ENCODE results near the gene MAOB. TPM values are rescaled to one million over a fixed set of nuclear protein-coding genes. Genes with fewer than 3 reads are reported as not detected.

Gene MAOB
- total and polyA plus RNA-seq, 10 of the 15 experiments (the other 5 are each of a cell fraction or from before 2014, with no cell fraction given), result 0.21 TPM; not detected in 9

GRCh38 chrX:43813898-43814297 lies 68.4 kb downstream of the MAOB start (continued):
- TF ChIP-seq, protein P1, sequence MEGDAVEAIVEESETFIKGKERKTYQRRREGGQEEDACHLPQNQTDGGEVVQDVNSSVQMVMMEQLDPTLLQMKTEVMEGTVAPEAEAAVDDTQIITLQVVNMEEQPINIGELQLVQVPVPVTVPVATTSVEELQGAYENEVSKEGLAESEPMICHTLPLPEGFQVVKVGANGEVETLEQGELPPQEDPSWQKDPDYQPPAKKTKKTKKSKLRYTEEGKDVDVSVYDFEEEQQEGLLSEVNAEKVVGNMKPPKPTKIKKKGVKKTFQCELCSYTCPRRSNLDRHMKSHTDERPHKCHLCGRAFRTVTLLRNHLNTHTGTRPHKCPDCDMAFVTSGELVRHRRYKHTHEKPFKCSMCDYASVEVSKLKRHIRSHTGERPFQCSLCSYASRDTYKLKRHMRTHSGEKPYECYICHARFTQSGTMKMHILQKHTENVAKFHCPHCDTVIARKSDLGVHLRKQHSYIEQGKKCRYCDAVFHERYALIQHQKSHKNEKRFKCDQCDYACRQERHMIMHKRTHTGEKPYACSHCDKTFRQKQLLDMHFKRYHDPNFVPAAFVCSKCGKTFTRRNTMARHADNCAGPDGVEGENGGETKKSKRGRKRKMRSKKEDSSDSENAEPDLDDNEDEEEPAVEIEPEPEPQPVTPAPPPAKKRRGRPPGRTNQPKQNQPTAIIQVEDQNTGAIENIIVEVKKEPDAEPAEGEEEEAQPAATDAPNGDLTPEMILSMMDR (IDR thresholded peaks at IDR 0.05 in 2 of 3, conservative IDR thresholded peaks at IDR 0.05 in 1 of 3; ENCODE audit: control insufficient read depth in 2 of 3, extremely low read depth in 1 of 3, insufficient read depth in 1 of 3, low read depth in 3 of 3, low read length in 3 of 3), result no peak; a peak in 1 of 6 replicates
- TF ChIP-seq TCF3 (IDR thresholded peaks at IDR 0.05; ENCODE audit: borderline replicate concordance, insufficient read depth, low read depth, low read length) (no peak), IKZF1 (conservative IDR thresholded peaks at IDR 0.05) (no peak), GATAD2B (conservative IDR thresholded peaks at IDR 0.05; ENCODE audit: low read depth) (no peak), RUNX3 (IDR thresholded peaks at IDR 0.05; ENCODE audit: low read length) (no peak), GABPA (IDR thresholded peaks at IDR 0.05; ENCODE audit: low read depth) (no peak), KAT2A (conservative IDR thresholded peaks at IDR 0.05; ENCODE audit: control insufficient read depth, low read depth, low read length) (no peak), EP300 (IDR thresholded peaks at IDR 0.05; ENCODE audit: borderline replicate concordance in 1 of 2, control insufficient read depth in 1 of 2, low read depth in 2 of 2, low read length in 2 of 2) (no peak)
- TF ChIP-seq, protein P2, sequence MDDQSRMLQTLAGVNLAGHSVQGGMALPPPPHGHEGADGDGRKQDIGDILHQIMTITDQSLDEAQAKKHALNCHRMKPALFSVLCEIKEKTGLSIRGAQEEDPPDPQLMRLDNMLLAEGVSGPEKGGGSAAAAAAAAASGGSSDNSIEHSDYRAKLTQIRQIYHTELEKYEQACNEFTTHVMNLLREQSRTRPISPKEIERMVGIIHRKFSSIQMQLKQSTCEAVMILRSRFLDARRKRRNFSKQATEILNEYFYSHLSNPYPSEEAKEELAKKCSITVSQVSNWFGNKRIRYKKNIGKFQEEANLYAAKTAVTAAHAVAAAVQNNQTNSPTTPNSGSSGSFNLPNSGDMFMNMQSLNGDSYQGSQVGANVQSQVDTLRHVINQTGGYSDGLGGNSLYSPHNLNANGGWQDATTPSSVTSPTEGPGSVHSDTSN (IDR thresholded peaks at IDR 0.05; ENCODE audit: insufficient replicate concordance, low read depth, low read length), result no peak

DNA sequence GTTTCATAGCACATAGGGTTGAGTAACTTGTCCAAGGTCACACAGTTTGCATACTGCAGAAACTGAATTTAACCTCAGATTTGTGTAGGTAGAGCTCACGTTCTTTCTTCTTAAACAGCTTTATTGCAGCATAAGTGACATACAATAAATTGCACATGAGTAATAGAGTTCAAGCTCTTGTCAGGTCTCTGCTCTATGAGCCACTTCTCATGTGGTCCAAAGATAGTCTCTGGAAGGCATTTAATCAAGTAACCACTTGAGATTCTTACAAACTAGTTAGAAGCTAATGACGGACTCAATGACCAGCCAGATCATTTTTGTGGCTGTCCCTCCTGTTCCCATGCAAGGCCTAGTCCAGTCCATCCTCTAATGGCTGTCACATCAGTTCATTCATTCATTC lies 68.9 kb downstream of the MAOB start:
- ChIA-PET CTCF (interaction anchor here (1.5 kb wide), 1 partner anchor 430 kb away, joined by 4 read pairs; no protein-coding TSS in a partner anchor), POLR2A (no interaction called here), SMC1A (ENCODE audit: uncharacterized antibody, unreplicated experiment) (interaction anchor here (0.6 to 1.0 kb wide), 2 partner anchors 24 to 67 kb away, joined by 3 read pairs; no protein-coding TSS in a partner anchor), RAD21 (ENCODE audit: unreplicated experiment) (no interaction called here)
- DNase-seq (ENCODE audit: low read depth, low spot score) (no peak), ATAC-seq (no peak), FAIRE-seq (no peak)
- H3K27ac ChIP-seq (ENCODE audit: control insufficient read depth, insufficient read depth), result no peak overlapping the region
- intact Hi-C loops (cut with micrococcal nuclease; ENCODE audit: unreplicated experiment), result no loop called here
- H3K79me2 ChIP-seq (ENCODE audit: control insufficient read depth, insufficient read depth, low read length), result no peaks in the 10 kb centered on the region
- no peak overlapping the region for H3K4me2 ChIP-seq (ENCODE audit: control insufficient read depth, insufficient read depth)
- no peak overlapping the region for H2AFZ ChIP-seq (ENCODE audit: control insufficient read depth, low read depth, low read length)
- no peaks in the 10 kb centered on the region for H3K4me1 ChIP-seq (ENCODE audit: control insufficient read depth, insufficient read depth, low read length)
- no peak overlapping the region for H3K9ac ChIP-seq (ENCODE audit: control insufficient read depth, insufficient read depth, low read length)
- no peaks in the 10 kb centered on the region for H4K20me1 ChIP-seq (ENCODE audit: control insufficient read depth, insufficient read depth)
- 0% methylated on average over 2 of the region's 2 CpGs for WGBS (ENCODE audit: insufficient coverage, insufficient replicate concordance, low lambda C conversion rate, missing lambda C conversion rate)
- in situ Hi-C loops (cut with MboI), result no loop called here
- no peak overlapping the region for H3K4me3 ChIP-seq
- BruUV-seq (replicated peaks), result no TSS peak
- H3K27me3 ChIP-seq (replicated peaks in 1 of 2; ENCODE audit: control insufficient read depth in 2 of 2, insufficient read depth in 2 of 2, low read length in 1 of 2), result no peaks in the 10 kb centered on the region; a peak in 1 of 4 replicates
- H3K9me3 ChIP-seq (replicated peaks; ENCODE audit: control insufficient read depth, insufficient read depth, low read length), result no peaks in the 10 kb centered on the region
- no peaks in the 10 kb centered on the region for H3K36me3 ChIP-seq (ENCODE audit: control insufficient read depth in 2 of 2, insufficient read depth in 2 of 2, low read length in 1 of 2)
- TF ChIP-seq NFXL1 (IDR thresholded peaks at IDR 0.05; ENCODE audit: borderline replicate concordance) (no peak), ZNF622 (IDR thresholded peaks at IDR 0.05) (no peak), HDAC6 (IDR thresholded peaks at IDR 0.05; ENCODE audit: unreplicated experiment) (no peak), KDM1A (IDR thresholded peaks at IDR 0.05; ENCODE audit: borderline replicate concordance) (no peak), CREM (IDR thresholded peaks at IDR 0.05; ENCODE audit: low read depth) (no peak), EP300 (IDR thresholded peaks at IDR 0.05; ENCODE audit: borderline replicate concordance in 1 of 2, control insufficient read depth in 1 of 2, low read depth in 2 of 2, low read length in 2 of 2) (no peak), DPF2 (IDR thresholded peaks at IDR 0.05) (no peak), MYC (IDR thresholded peaks at IDR 0.05; ENCODE audit: insufficient read depth, insufficient read length, insufficient replicate concordance, low read length, severe bottlenecking) (no peak), ZNF217 (IDR thresholded peaks at IDR 0.05) (no peak), WRNIP1 (IDR thresholded peaks at IDR 0.05; ENCODE audit: borderline replicate concordance, low read depth, low read length) (no peak), SMAD5 (IDR thresholded peaks at IDR 0.05; ENCODE audit: low read depth) (no peak), RFX5 (IDR thresholded peaks at IDR 0.05; ENCODE audit: low read depth, low read length) (no peak)
- TF ChIP-seq, protein P3, sequence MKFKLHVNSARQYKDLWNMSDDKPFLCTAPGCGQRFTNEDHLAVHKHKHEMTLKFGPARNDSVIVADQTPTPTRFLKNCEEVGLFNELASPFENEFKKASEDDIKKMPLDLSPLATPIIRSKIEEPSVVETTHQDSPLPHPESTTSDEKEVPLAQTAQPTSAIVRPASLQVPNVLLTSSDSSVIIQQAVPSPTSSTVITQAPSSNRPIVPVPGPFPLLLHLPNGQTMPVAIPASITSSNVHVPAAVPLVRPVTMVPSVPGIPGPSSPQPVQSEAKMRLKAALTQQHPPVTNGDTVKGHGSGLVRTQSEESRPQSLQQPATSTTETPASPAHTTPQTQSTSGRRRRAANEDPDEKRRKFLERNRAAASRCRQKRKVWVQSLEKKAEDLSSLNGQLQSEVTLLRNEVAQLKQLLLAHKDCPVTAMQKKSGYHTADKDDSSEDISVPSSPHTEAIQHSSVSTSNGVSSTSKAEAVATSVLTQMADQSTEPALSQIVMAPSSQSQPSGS (IDR thresholded peaks at IDR 0.05; ENCODE audit: low read length), result no peak
